Natural killer cell (primary cell): ENCODE data around the gene OTUD4. TPM values are rescaled to one million over a fixed set of nuclear protein-coding genes. Genes with fewer than 3 reads are reported as not detected.

Experiments used
- ATAC-seq, 3 donors: fragments of 150-1000 bp in 2 of 3; fragments of 200-7000 bp in 1 of 3; cut with Tn5 transposase; 1 replicate in 1 of 3; 2 replicates in 2 of 3; pipeline ENCODE4 v1.10.0; 2021; ENCODE audit warnings: mild to moderate bottlenecking in 2 of 3, moderate library complexity in 2 of 3
- DNase-seq, 2 donors: peaks; one replicate each; pipeline versions ENCODE4 v3.0.0 to v3.0.0-alpha.2; 2013 to 2021; ENCODE audit warnings: mixed read lengths in 1 of 2
- H3K27ac ChIP-seq: one replicate; pipeline ENCODE4 v1.5.1; 2013; ENCODE audit warnings: mild to moderate bottlenecking, low read length
- H3K27me3 ChIP-seq: one replicate; pipeline ENCODE4 v1.6.1; 2013; ENCODE audit warnings: low read length; ENCODE audit not compliant: control insufficient read depth, insufficient read depth
- H3K36me3 ChIP-seq: one replicate; pipeline ENCODE4 v1.6.1; 2013; ENCODE audit warnings: low read length; ENCODE audit not compliant: control insufficient read depth, insufficient read depth
- H3K4me1 ChIP-seq: one replicate; pipeline ENCODE4 v1.6.1; 2013; ENCODE audit warnings: low read length; ENCODE audit not compliant: control insufficient read depth, insufficient read depth
- H3K4me3 ChIP-seq: one replicate; pipeline ENCODE4 v1.5.1; 2013; ENCODE audit warnings: low read length
- H3K9me3 ChIP-seq: one replicate; pipeline ENCODE4 v1.6.1; 2013; ENCODE audit warnings: low read length; ENCODE audit not compliant: control insufficient read depth, insufficient read depth
- H3K27ac Mint-ChIP-seq, 2 donors: one replicate each; pipeline ENCODE4 v1.8.0; 2022; ENCODE audit warnings: mild to moderate bottlenecking in 2 of 2, mixed read lengths in 2 of 2, moderate library complexity in 1 of 2
- H3K27me3 Mint-ChIP-seq, 2 donors: one replicate each; pipeline ENCODE4 v1.8.0; 2022; ENCODE audit warnings: low read depth in 2 of 2, mixed read lengths in 2 of 2
- H3K36me3 Mint-ChIP-seq: one replicate; pipeline ENCODE4 v1.8.0; 2022; ENCODE audit warnings: mixed read lengths
- H3K4me1 Mint-ChIP-seq, 2 donors: one replicate each; pipeline ENCODE4 v1.8.0; 2022; ENCODE audit warnings: mixed read lengths in 2 of 2
- H3K4me3 Mint-ChIP-seq: one replicate; pipeline ENCODE4 v1.8.0; 2022; ENCODE audit warnings: mild to moderate bottlenecking, moderate library complexity, mixed read lengths
- H3K9me3 Mint-ChIP-seq, 2 donors: one replicate each; pipeline ENCODE4 v1.8.0; 2022; ENCODE audit warnings: mixed read lengths in 2 of 2
- CTCF ChIP-seq: fragments of 200-600 bp; IDR thresholded peaks from one replicate; pipeline ENCODE4 v1.8.0; 2022; ENCODE audit warnings: antibody characterized with exemption
- WGBS: methylation state at CpG from one replicate; pipeline ENCODE4 v1.1.7; 2013; ENCODE audit warnings: missing lambda C conversion rate; ENCODE audit not compliant: insufficient coverage; 5-methylcytosine and 5-hydroxymethylcytosine counted together
- intact Hi-C: fragments of 100-400 bp; cut with micrococcal nuclease; formaldehyde crosslinking; loops from one replicate; pipeline ENCODE4 v1.14.2; 2022
- total RNA-seq, 4 donors: library from RNA; stranded (reverse); fragments of 120-200 nt in 1 of 4; gene quantifications; one replicate each; pipeline versions ENCODE4 v1.2.3 to v1.2.4, GENCODE V29; 2013 to 2022

Gene OTUD4
- total RNA-seq, 3 donors from 2014 or later (not counting 1 experiment from before 2014, with no cell fraction given) = 60.0 to 73.3 (median 71.6) TPM

DNA sequence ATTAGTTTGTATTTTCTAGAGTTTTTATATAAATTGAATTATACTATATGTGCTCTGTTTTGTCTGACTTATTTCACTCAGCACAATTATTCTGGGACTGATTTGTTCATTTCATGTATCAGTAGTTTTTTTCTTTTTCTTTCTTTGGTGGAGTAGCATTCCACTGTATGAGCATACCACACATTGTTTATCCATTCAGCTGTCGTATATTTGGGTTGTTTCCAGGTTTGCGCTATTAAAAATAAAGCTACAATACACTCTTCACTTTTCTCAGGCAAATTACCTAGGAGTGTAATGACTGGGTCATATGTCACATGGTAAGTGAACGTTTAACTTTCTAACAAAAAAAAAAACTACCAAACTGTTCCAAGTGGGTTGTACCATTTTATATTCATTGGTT lies 9.6 kb upstream of the OTUD4 start:
- 80% methylated on average over 1 of the region's 3 CpGs for WGBS
- DNase-seq = no peak
- intact Hi-C loops = no loop called here
- H3K4me3 Mint-ChIP-seq = no peak overlapping the region
- no peak for ATAC-seq
- no peak overlapping the region for H3K27ac Mint-ChIP-seq
- no peaks in the 10 kb centered on the region for H3K9me3 ChIP-seq
- no peaks in the 10 kb centered on the region for H3K36me3 ChIP-seq
- peaks cover 0 to 3% of the 10 kb centered on the region in 2 donors for H3K27me3 Mint-ChIP-seq
- H3K4me1 Mint-ChIP-seq = no peaks in the 10 kb centered on the region
- no peaks in the 10 kb centered on the region for H3K9me3 Mint-ChIP-seq
- no peaks in the 10 kb centered on the region for H3K36me3 Mint-ChIP-seq
- H3K27ac ChIP-seq = no peak overlapping the region
- no peaks in the 10 kb centered on the region for H3K27me3 ChIP-seq
- TF ChIP-seq CTCF = no peak
- H3K4me3 ChIP-seq = no peak overlapping the region
- no peaks in the 10 kb centered on the region for H3K4me1 ChIP-seq

DNA sequence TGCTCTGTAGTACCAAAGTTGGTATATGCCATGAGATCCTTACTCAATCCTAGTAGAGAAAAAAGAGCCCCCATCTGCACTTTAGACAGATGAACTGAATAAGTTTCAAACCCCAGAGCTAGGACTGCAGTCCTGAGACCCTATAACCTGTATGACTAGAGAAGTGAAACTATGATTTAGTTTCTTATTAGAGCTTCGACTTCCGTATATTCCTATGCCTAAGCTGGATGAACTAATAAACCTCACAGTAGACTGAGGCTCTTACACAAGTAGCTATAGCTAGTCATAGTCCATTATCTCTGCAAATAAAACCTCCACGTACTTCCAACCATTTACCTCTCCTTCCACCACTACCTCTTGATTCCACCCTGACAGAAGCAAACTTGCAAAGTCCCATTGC lies 6.3 kb upstream of the OTUD4 start:
- Histone ChIP-seq H3K27me3 (no peaks in the 10 kb centered on the region), H3K27ac (no peak overlapping the region), H3K4me3 (no peak overlapping the region), H3K9me3 (no peaks in the 10 kb centered on the region), H3K4me1 (no peaks in the 10 kb centered on the region), H3K36me3 (no peaks in the 10 kb centered on the region)
- intact Hi-C loops = no loop called here
- no peaks in the 10 kb centered on the region for H3K36me3 Mint-ChIP-seq
- TF ChIP-seq CTCF = no peak
- H3K4me3 Mint-ChIP-seq = no peak overlapping the region
- no peaks in the 10 kb centered on the region for H3K4me1 Mint-ChIP-seq
- WGBS = 84% methylated on average over 3 of the region's 3 CpGs
- no peaks in the 10 kb centered on the region for H3K9me3 Mint-ChIP-seq
- DNase-seq = no peak
- ATAC-seq = no peak
- no peaks in the 10 kb centered on the region for H3K27me3 Mint-ChIP-seq
- no peak overlapping the region for H3K27ac Mint-ChIP-seq

DNA sequence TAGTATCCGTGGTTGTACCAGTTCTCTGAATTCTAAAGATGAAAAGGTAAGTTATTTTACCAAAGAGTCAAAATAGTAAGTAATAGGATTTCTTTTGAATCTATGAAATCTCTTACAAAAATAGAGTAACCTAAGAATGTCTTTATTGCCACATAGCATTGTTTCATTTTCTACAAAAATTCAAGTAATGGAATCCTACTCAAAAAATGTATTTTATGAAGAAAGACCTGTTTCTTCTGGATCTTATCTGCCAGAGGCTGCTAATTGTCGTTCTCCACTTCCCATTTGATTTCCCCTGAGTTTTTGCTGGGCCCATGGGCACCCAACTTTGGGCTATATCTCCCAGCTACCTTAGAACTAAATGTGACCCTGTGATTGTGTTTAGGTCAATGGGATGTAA lies 3.2 kb upstream of the OTUD4 start:
- Histone ChIP-seq H3K27me3 (no peaks in the 10 kb centered on the region), H3K36me3 (no peaks in the 10 kb centered on the region), H3K9me3 (no peaks in the 10 kb centered on the region), H3K4me3 (no peak overlapping the region), H3K27ac (no peak overlapping the region), H3K4me1 (peaks cover 10% of the 10 kb centered on the region)
- Mint-ChIP-seq H3K36me3 (no peaks in the 10 kb centered on the region), H3K27me3 (no peaks in the 10 kb centered on the region), H3K27ac (no peak overlapping the region), H3K9me3 (no peaks in the 10 kb centered on the region), H3K4me3 (no peak overlapping the region), H3K4me1 (peaks cover 15% of the 10 kb centered on the region in 2 donors)
- DNase-seq (no peak), ATAC-seq (no peak)
- intact Hi-C loops = loop anchor here (5.0 kb wide), 1 partner anchor 754 kb away; the partner anchor contains the start of gene ZNF827
- WGBS = 90% methylated on average over 2 of the region's 2 CpGs
- no peak for TF ChIP-seq CTCF

DNA sequence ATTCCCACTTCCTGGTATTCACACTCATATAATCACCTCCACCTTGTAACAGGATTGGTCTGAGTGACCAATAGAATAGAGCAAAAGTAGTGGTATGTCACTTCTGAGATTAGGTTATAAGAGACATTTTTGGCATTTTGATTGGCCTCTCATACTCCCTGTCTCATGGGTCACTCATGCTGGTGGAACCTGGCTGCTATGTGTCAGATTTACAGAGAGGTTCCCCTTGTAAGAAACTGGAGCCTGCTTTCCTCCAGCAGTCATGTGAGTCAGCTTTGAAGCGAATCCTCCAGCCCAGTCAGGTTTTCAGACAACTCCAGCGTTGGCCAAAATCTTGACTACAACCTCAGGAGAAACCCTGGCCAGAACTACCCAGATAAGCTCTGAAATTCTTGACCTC lies 2.6 kb upstream of the OTUD4 start:
- no peak for TF ChIP-seq CTCF
- H3K27me3 Mint-ChIP-seq = no peaks in the 10 kb centered on the region
- H3K4me1 ChIP-seq = peaks cover 14% of the 10 kb centered on the region
- no peaks in the 10 kb centered on the region for H3K9me3 Mint-ChIP-seq
- ATAC-seq (no peak), DNase-seq (no peak)
- H3K27ac ChIP-seq = no peak overlapping the region
- no peaks in the 10 kb centered on the region for H3K9me3 ChIP-seq
- peaks cover 20 to 21% of the 10 kb centered on the region in 2 donors for H3K4me1 Mint-ChIP-seq
- 94% methylated on average over 2 of the region's 2 CpGs for WGBS
- no peaks in the 10 kb centered on the region for H3K36me3 ChIP-seq
- no peak overlapping the region for H3K4me3 Mint-ChIP-seq
- no peak overlapping the region for H3K4me3 ChIP-seq
- intact Hi-C loops = loop anchor here (5.0 kb wide), 1 partner anchor 754 kb away; the partner anchor contains the start of gene ZNF827
- H3K36me3 Mint-ChIP-seq = no peaks in the 10 kb centered on the region
- no peaks in the 10 kb centered on the region for H3K27me3 ChIP-seq
- H3K27ac Mint-ChIP-seq = no peak overlapping the region
